Measurements from ENCODE around the gene OBI1.

The OBI1 gene

DNA sequence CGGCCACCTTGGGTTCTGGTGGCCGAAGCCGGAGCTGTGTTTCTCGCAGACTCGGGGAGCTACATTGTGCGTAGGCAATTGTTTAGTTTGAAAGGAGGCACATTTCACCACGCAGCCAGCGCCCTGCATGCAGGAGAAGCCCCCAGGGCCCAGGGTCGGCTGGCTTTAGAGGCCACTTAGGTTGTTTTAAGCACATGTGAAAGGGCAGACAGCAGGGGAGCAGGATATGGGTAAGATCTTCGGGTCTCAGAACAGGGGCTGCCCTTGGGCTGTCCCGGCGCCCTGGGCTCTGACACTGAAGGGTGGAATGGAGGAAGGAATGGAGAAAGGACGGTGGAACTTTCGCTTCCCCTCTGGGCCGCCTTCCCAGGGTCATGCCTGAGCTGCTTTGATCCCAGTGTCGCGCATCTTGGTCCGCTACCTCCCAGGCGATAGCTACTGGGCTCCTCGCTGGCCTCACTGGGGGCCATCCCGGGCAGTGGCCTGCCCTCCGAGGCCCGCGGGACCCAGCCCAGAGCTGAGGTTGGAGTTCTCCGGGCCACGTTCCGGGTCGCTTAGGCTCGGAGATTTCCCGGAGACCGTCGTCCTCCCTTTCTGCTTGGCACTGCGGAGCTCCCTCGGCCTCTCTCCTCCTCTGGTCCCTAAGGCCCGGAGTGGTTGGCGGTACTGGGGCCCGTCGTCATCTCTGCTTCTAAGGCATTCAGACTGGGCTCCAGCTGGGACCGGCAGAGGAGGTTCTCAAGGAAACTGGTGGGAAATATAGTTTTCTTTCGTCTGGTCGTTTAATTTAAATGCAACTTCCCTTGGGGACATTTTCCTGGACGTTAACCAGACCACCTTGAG, 51.3 kb downstream of the OBI1 start:
- POLR2A ChIA-PET: no interaction called here
- DNase-seq (ENCODE audit: low read depth, low spot score): no peak
- TF ChIP-seq, protein P1, sequence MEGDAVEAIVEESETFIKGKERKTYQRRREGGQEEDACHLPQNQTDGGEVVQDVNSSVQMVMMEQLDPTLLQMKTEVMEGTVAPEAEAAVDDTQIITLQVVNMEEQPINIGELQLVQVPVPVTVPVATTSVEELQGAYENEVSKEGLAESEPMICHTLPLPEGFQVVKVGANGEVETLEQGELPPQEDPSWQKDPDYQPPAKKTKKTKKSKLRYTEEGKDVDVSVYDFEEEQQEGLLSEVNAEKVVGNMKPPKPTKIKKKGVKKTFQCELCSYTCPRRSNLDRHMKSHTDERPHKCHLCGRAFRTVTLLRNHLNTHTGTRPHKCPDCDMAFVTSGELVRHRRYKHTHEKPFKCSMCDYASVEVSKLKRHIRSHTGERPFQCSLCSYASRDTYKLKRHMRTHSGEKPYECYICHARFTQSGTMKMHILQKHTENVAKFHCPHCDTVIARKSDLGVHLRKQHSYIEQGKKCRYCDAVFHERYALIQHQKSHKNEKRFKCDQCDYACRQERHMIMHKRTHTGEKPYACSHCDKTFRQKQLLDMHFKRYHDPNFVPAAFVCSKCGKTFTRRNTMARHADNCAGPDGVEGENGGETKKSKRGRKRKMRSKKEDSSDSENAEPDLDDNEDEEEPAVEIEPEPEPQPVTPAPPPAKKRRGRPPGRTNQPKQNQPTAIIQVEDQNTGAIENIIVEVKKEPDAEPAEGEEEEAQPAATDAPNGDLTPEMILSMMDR (IDR thresholded peaks at IDR 0.05; ENCODE audit: insufficient read depth, low read length, missing control alignments): no peak
- CTCF ChIA-PET: no interaction called here
- H3K4me3 ChIP-seq (ENCODE audit: low read depth, low read length): no peak overlapping the region

DNA sequence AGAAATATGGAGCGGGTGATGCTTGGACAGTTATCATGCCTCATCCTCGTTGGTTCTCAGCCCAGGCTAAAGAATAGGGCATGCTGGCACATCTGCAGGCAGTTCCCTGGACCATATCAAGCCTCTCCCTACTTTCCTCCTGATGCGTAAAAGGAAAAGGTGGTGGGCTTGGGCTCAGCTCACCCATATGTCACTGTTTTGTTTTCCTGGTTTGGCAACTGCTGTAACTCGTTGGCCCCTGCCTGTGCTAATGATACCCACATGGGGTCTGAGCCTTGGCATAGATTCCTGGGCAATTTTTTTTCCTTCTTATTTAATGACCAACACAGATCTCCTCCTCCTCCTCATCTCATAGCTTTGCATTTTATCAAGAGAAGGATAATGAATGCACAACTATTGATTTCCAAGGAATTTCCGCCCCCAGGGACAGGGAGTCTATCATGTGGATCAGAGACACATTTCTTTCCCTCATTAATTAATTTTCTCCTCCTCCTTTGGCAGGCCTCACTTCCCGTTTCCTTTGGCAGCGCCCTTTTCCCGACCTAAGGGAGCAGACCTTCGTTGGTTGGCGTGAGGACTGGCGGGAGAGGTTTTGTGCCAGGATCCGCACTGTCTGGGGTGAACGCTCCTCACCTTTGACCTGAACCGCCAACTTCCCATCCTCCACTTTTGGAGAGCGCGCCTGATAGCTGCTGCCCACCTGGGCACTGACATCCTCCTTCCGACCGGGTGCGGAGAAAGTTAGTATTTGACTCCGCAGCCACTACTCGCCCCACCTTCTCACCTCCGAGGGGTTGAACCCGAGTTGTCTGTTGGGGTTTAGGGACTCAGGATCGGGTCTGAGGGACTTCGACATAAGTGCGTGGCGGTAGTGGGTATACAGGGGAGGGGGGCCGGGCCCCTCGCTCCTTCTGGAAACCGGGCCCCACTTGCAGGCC, 52.2 kb downstream of the OBI1 start:
- CTCF ChIA-PET: no interaction called here
- no peak overlapping the region for H3K4me3 ChIP-seq (ENCODE audit: low read depth, low read length)
- POLR2A ChIA-PET: no interaction called here
- no peak for DNase-seq (ENCODE audit: low read depth, low spot score)
- TF ChIP-seq, protein P1 (IDR thresholded peaks at IDR 0.05; ENCODE audit: insufficient read depth, low read length, missing control alignments): no peak

DNA sequence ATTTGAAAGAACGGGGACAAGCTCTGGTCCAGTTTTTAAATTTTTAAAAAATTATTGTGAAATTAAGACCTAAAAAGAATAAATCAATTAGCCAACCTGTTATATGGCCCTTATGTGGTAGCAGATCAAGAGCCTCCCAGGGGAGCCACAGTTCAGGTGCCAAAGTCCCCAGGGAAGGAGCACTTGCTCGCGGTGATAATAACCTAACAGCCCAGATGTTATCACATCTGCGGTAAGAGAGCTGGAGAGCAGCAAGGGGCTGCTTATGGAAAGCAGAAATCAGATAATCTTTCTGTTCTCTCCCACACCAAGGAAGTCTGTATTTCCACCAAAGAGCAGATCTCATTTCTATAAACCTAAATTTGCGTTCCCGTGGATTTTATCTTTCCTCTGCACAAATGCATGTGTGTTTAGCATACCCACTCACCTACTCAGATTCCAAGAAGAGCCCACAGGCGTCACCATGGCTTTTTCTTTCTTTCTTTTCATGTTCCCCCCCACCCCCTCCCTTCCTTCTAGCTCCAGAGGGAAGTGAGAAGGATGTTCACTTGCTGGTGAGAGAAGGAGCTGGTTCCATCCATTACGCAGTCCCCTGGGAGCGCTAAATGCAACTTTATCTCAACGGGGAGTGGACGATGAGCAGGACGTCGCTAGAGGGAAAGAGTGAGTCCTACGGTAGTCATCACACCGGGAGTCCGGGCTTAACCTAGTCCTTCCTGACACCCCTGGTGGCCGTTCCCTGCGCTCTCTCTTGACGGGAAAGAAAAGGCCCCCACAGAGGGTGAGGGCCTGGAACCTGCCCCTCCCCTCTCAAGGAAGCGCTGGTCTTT, 54.0 kb downstream of the OBI1 start:
- DNase-seq (ENCODE audit: low read depth, low spot score): no peak
- TF ChIP-seq, protein P1 (IDR thresholded peaks at IDR 0.05; ENCODE audit: insufficient read depth, low read length, missing control alignments): no peak
- no peak overlapping the region for H3K4me3 ChIP-seq (ENCODE audit: low read depth, low read length)
- CTCF ChIA-PET: interaction anchor here (0.8 kb wide), 1 partner anchor 8 kb away, joined by 3 read pairs; no protein-coding TSS in a partner anchor
- POLR2A ChIA-PET: no interaction called here

DNA sequence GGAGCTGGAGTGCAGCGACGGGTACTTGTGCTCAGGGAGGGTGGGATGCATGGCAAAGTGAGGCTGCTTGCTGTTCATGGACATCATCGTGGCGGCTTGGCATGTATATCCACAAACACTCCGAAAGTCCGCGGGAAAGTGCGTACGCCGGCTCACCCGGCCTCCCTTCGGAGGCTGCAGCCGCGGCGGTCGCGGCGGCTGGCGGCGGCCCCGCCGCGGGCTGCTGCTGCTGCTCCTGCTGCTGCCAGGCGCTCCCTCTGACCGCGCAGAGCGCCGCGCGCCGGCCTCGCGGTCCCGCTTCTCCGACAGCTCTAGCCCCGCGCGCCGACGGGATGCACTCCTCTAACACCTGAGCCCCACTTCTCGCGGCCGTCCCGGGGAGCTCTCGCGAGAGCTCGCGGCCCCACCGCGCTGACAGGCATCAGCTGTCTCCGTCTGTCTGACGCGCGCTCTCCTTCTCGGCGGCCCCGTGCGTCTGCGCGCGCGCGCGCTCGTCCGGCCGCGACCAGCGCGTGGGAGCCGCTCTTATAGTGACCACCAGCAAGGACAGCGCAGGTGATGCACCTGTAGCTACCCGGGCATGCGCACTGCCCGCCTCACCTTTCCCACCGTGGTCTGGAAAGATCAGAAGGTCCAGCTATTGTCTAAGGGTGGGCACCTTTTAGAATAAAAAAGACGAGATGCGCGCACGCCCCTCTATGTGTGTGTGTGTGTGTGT, 55.6 kb downstream of the OBI1 start, which contains the start of gene POU4F1:
Gene POU4F1, minus strand, starts transcription at position 313 of the 718 bp plus-strand sequence. Its CDS starts 226 bp downstream, at position 87.
- no peak for DNase-seq (ENCODE audit: low read depth, low spot score)
- TF ChIP-seq, protein P1 (IDR thresholded peaks at IDR 0.05; ENCODE audit: insufficient read depth, low read length, missing control alignments): no peak
- H3K4me3 ChIP-seq (ENCODE audit: low read depth, low read length): peak within 1 kb of the TSS; percentile 23
- POLR2A ChIA-PET: interaction anchor here (0.6 kb wide), 1 partner anchor 482 kb away, joined by 4 read pairs; no protein-coding TSS in a partner anchor
- CTCF ChIA-PET: no interaction called here

DNA sequence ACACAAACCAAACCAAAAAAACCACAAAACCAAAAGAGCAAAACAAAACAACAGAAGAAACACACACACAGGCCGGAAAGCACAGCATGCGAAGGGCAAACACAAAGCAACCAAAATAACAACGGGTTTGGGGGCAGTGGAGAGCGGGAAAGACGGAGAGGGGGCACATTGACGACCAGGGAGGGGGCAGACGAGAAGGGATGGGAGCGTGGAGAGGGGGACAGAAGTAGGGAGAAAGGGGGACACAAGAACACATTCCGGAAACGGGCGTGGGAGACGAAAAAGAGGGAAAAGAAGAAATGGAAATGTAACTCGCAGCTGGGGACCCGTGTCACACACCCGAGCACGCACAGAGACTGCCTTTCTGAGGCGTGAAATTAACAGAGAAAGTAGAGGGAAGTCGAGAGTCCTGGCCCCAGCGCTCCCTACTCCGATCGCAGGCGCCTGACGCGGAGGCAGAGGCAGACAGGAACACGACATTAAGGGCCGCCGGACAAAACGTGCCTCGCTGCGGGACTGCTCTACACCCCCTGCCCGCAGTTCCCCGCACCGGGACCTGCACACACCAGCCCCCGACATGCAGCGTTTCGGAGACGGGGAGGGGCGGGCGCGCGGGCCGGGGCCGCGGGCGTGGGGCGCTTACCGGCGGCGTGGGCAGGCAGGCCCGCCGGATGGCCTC, 56.3 kb downstream of the OBI1 start:
- TF ChIP-seq, protein P1 (IDR thresholded peaks at IDR 0.05; ENCODE audit: insufficient read depth, low read length, missing control alignments): no peak
- POLR2A ChIA-PET: no interaction called here
- H3K4me3 ChIP-seq (ENCODE audit: low read depth, low read length): peak overlapping the region; percentile 23
- CTCF ChIA-PET: no interaction called here
- DNase-seq (ENCODE audit: low read depth, low spot score): no peak
